SK-N-SH treated with all-trans-retinoic acid at 6 μM for 48 hours (cell line): ENCODE data around the gene XIRP2.

Experiments used
- ATAC-seq: fragments of 200-7000 bp; cut with Tn5 transposase; 3 replicates; pipeline ENCODE4 v1.9.1; 2020; ENCODE audit warnings: mild to moderate bottlenecking, moderate library complexity
- ARNTL ChIP-seq: fragments of 450-650 bp; formaldehyde crosslinking; IDR thresholded peaks from 2 replicates; pipeline ENCODE4 v1.5.0; 2020; ENCODE audit warnings: low read depth, mild to moderate bottlenecking, moderate library complexity, borderline replicate concordance
- BACH2 ChIP-seq: fragments of 250-450 bp; sonication (Bioruptor Pico); IDR thresholded peaks from 2 replicates; pipeline ENCODE4 v1.9.0; 2021; ENCODE audit warnings: mild to moderate bottlenecking, borderline replicate concordance
- CSDC2 ChIP-seq: fragments of 250-450 bp; sonication (Bioruptor Pico); IDR thresholded peaks from 2 replicates; pipeline ENCODE4 v1.5.0; 2020; ENCODE audit warnings: mild to moderate bottlenecking, moderate library complexity
- ESRRG ChIP-seq: fragments of 250-450 bp; sonication (Bioruptor Pico); IDR thresholded peaks from 2 replicates; pipeline ENCODE4 v1.6.1; 2021; ENCODE audit warnings: mild to moderate bottlenecking
- GLIS3 ChIP-seq: fragments of 250-450 bp; sonication (Bioruptor Pico); IDR thresholded peaks from 2 replicates; pipeline ENCODE4 v1.5.0; 2020; ENCODE audit warnings: mild to moderate bottlenecking, moderate library complexity
- OSR1 ChIP-seq: fragments of 250-450 bp; sonication (Bioruptor Pico); IDR thresholded peaks from 2 replicates; pipeline ENCODE4 v1.8.0; 2022; ENCODE audit warnings: moderate library complexity, mild to moderate bottlenecking, inconsistent platforms
- PPARA ChIP-seq: fragments of 250-450 bp; sonication (Bioruptor Pico); IDR thresholded peaks from 2 replicates; pipeline ENCODE4 v1.5.0; 2020; ENCODE audit warnings: mild to moderate bottlenecking, borderline replicate concordance
- RARB ChIP-seq: fragments of 250-450 bp; sonication (Bioruptor Pico); IDR thresholded peaks from 2 replicates; pipeline ENCODE4 v1.8.0; 2021; ENCODE audit warnings: mild to moderate bottlenecking, moderate library complexity
- SNAI2 ChIP-seq: fragments of 250-450 bp; sonication (Bioruptor Pico); IDR thresholded peaks from 2 replicates; pipeline ENCODE4 v1.5.0; 2020; ENCODE audit warnings: mild to moderate bottlenecking, moderate library complexity
- TCF4 ChIP-seq: fragments of 250-450 bp; sonication (Bioruptor Pico); IDR thresholded peaks from 2 replicates; pipeline ENCODE4 v1.8.0; 2021; ENCODE audit warnings: mild to moderate bottlenecking, moderate library complexity, borderline replicate concordance
- TOX ChIP-seq: fragments of 250-450 bp; sonication (Bioruptor Pico); IDR thresholded peaks from 2 replicates; pipeline ENCODE4 v1.8.0; 2021; ENCODE audit warnings: mild to moderate bottlenecking, moderate library complexity, borderline replicate concordance
- ZC3H10 ChIP-seq: fragments of 250-450 bp; sonication (Bioruptor Pico); IDR thresholded peaks from 2 replicates; pipeline ENCODE4 v1.5.1; 2021; ENCODE audit warnings: mild to moderate bottlenecking, moderate library complexity
- ZFP3 ChIP-seq: fragments of 250-450 bp; sonication (Bioruptor Pico); IDR thresholded peaks from 2 replicates; pipeline ENCODE4 v1.5.0; 2020; ENCODE audit warnings: mild to moderate bottlenecking, moderate library complexity
- ZFP30 ChIP-seq: fragments of 450-650 bp; formaldehyde crosslinking; IDR thresholded peaks from 2 replicates; pipeline ENCODE4 v1.5.0; 2022; ENCODE audit warnings: mild to moderate bottlenecking, moderate library complexity
- ZNF565 ChIP-seq: fragments of 450-650 bp; formaldehyde crosslinking; conservative IDR thresholded peaks from 2 replicates; pipeline ENCODE4 v1.5.0; 2020; ENCODE audit warnings: low read depth, mild to moderate bottlenecking, moderate library complexity
- ZNF70 ChIP-seq: fragments of 450-650 bp; formaldehyde crosslinking; IDR thresholded peaks from 2 replicates; pipeline ENCODE4 v1.5.0; 2020; ENCODE audit warnings: mild to moderate bottlenecking, moderate library complexity
- ZNF8 ChIP-seq: fragments of 450-650 bp; formaldehyde crosslinking; IDR thresholded peaks from 2 replicates; pipeline ENCODE4 v1.5.0; 2020; ENCODE audit warnings: mild to moderate bottlenecking, moderate library complexity
- TF ChIP-seq, protein P1 (sequence below): fragments of 250-450 bp; sonication (Bioruptor Pico); IDR thresholded peaks from 2 replicates; pipeline ENCODE4 v1.5.1; 2021; ENCODE audit warnings: mild to moderate bottlenecking, moderate library complexity
- TF ChIP-seq, protein P2 (sequence below): fragments of 250-450 bp; sonication (Bioruptor Pico); IDR thresholded peaks from 2 replicates; pipeline ENCODE4 v1.8.0; 2020; ENCODE audit warnings: mild to moderate bottlenecking, moderate library complexity, borderline replicate concordance
- TF ChIP-seq, protein P3 (sequence below): fragments of 250-450 bp; sonication (Bioruptor Pico); IDR thresholded peaks from 2 replicates; pipeline ENCODE4 v1.5.0; 2020; ENCODE audit warnings: mild to moderate bottlenecking, moderate library complexity
- TF ChIP-seq, protein P4 (sequence below): fragments of 250-450 bp; sonication (Bioruptor Pico); IDR thresholded peaks from 2 replicates; pipeline ENCODE4 v1.5.1; 2020; ENCODE audit warnings: low read depth, mild to moderate bottlenecking, moderate library complexity

Gene XIRP2

DNA sequence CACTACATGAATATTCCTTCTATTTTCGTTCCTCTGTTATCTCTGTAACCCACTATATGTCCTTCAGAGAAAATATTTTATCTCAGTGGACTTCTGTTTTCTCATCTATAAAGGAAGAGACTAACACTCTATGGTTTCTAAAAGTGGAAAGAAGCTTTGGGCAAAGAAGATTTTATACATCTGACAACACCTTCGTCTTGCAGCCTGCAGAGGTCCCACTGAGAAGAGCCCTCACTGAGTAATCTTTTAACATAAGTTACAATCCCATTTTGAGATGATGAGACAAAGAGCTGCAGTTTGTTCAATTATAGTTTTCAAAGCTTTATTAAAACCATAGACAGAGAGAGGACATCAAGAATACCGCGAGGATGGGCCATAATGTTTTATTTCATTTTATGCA, 28.7 kb downstream of the XIRP2 start:
- ATAC-seq, result no peak
- TF ChIP-seq ZNF70 (CRISPR knock-in tag) (no peak), ESRRG (CRISPR knock-in tag) (no peak), CSDC2 (CRISPR knock-in tag) (no peak), TCF4 (CRISPR knock-in tag) (no peak), TOX (CRISPR knock-in tag) (no peak), ZFP3 (CRISPR knock-in tag) (no peak), ZC3H10 (CRISPR knock-in tag) (no peak), BACH2 (CRISPR knock-in tag) (no peak), OSR1 (CRISPR knock-in tag) (no peak), ZNF565 (CRISPR knock-in tag) (no peak), SNAI2 (CRISPR knock-in tag) (no peak), GLIS3 (no peak), PPARA (CRISPR knock-in tag) (no peak), ARNTL (CRISPR knock-in tag) (no peak), ZFP30 (CRISPR knock-in tag) (no peak), ZNF8 (no peak), RARB (CRISPR knock-in tag) (no peak)
- TF ChIP-seq, protein P1, sequence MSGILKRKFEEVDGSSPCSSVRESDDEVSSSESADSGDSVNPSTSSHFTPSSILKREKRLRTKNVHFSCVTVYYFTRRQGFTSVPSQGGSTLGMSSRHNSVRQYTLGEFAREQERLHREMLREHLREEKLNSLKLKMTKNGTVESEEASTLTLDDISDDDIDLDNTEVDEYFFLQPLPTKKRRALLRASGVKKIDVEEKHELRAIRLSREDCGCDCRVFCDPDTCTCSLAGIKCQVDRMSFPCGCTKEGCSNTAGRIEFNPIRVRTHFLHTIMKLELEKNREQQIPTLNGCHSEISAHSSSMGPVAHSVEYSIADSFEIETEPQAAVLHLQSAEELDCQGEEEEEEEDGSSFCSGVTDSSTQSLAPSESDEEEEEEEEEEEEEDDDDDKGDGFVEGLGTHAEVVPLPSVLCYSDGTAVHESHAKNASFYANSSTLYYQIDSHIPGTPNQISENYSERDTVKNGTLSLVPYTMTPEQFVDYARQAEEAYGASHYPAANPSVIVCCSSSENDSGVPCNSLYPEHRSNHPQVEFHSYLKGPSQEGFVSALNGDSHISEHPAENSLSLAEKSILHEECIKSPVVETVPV (CRISPR knock-in tag), result no peak
- TF ChIP-seq, protein P2, sequence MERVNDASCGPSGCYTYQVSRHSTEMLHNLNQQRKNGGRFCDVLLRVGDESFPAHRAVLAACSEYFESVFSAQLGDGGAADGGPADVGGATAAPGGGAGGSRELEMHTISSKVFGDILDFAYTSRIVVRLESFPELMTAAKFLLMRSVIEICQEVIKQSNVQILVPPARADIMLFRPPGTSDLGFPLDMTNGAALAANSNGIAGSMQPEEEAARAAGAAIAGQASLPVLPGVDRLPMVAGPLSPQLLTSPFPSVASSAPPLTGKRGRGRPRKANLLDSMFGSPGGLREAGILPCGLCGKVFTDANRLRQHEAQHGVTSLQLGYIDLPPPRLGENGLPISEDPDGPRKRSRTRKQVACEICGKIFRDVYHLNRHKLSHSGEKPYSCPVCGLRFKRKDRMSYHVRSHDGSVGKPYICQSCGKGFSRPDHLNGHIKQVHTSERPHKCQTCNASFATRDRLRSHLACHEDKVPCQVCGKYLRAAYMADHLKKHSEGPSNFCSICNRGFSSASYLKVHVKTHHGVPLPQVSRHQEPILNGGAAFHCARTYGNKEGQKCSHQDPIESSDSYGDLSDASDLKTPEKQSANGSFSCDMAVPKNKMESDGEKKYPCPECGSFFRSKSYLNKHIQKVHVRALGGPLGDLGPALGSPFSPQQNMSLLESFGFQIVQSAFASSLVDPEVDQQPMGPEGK, result no peak

DNA sequence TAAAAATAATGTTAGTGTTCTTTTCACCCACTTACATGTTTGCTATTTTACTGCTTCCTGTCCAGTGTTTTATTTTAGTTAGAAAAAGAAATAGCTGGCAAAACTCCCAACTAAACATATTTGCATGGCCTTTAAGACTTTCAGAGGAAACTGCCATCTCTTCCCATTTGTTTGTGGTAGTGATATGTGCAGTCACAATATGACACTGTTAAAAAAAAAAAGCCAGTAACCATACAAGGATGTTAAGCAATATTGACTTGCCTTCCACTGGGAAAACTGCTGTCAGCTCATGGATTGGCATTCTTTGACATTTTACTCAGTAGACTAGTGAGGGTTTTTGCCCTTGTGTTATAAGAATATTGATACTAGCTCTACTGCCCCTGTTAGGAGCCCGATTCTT, 29.1 kb downstream of the XIRP2 start:
- no peak for ATAC-seq

More for the DNA sequence above, 29.1 kb downstream of the XIRP2 start:
- TF ChIP-seq, protein P3, sequence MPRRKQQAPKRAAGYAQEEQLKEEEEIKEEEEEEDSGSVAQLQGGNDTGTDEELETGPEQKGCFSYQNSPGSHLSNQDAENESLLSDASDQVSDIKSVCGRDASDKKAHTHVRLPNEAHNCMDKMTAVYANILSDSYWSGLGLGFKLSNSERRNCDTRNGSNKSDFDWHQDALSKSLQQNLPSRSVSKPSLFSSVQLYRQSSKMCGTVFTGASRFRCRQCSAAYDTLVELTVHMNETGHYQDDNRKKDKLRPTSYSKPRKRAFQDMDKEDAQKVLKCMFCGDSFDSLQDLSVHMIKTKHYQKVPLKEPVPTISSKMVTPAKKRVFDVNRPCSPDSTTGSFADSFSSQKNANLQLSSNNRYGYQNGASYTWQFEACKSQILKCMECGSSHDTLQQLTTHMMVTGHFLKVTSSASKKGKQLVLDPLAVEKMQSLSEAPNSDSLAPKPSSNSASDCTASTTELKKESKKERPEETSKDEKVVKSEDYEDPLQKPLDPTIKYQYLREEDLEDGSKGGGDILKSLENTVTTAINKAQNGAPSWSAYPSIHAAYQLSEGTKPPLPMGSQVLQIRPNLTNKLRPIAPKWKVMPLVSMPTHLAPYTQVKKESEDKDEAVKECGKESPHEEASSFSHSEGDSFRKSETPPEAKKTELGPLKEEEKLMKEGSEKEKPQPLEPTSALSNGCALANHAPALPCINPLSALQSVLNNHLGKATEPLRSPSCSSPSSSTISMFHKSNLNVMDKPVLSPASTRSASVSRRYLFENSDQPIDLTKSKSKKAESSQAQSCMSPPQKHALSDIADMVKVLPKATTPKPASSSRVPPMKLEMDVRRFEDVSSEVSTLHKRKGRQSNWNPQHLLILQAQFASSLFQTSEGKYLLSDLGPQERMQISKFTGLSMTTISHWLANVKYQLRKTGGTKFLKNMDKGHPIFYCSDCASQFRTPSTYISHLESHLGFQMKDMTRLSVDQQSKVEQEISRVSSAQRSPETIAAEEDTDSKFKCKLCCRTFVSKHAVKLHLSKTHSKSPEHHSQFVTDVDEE (CRISPR knock-in tag), result no peak
- TF ChIP-seq, protein P4, sequence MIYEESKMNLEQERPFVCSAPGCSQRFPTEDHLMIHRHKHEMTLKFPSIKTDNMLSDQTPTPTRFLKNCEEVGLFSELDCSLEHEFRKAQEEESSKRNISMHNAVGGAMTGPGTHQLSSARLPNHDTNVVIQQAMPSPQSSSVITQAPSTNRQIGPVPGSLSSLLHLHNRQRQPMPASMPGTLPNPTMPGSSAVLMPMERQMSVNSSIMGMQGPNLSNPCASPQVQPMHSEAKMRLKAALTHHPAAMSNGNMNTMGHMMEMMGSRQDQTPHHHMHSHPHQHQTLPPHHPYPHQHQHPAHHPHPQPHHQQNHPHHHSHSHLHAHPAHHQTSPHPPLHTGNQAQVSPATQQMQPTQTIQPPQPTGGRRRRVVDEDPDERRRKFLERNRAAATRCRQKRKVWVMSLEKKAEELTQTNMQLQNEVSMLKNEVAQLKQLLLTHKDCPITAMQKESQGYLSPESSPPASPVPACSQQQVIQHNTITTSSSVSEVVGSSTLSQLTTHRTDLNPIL (CRISPR knock-in tag), result no peak
- TF ChIP-seq, protein P1 (CRISPR knock-in tag), result no peak
- TF ChIP-seq OSR1 (CRISPR knock-in tag) (no peak), RARB (CRISPR knock-in tag) (no peak)
- TF ChIP-seq, protein P2, result no peak
